ENCODE measurements around the gene ARHGAP23.
"Not testable (repeated sequence)": the region's sequence is repeated elsewhere in the genome, so short reads cannot be mapped to it uniquely, and the experiment has no call there.

ARHGAP23 gene

GRCh38 chr17:38492067-38493040 lies 64.1 kb downstream of the ARHGAP23 start:
- not testable (repeated sequence) for FAIRE-seq

- FAIRE-seq, result not testable (repeated sequence)
Measured at GRCh38 chr17:38494152-38494551, 65.9 kb downstream of the ARHGAP23 start.

GRCh38 chr17:38497656-38498055 lies 69.4 kb downstream of the ARHGAP23 start:
- FAIRE-seq, result not testable (repeated sequence)

GRCh38 chr17:38498353-38498752 lies 70.1 kb downstream of the ARHGAP23 start:
- no peak for FAIRE-seq

- not testable (repeated sequence) for FAIRE-seq
Measured at GRCh38 chr17:38499230-38499629, 71.0 kb downstream of the ARHGAP23 start.

- FAIRE-seq, result not testable (repeated sequence)
Measured at GRCh38 chr17:38501718-38502117, 73.5 kb downstream of the ARHGAP23 start.

- not testable (repeated sequence) for FAIRE-seq
Measured at GRCh38 chr17:38503286-38503913, 75.1 kb downstream of the ARHGAP23 start.

- FAIRE-seq, result no peak
Measured at GRCh38 chr17:38504216-38504615, 76.0 kb downstream of the ARHGAP23 start.

- no peak for FAIRE-seq
Measured at GRCh38 chr17:38507436-38507835, 79.2 kb downstream of the ARHGAP23 start.

- no peak for FAIRE-seq
Measured at GRCh38 chr17:38507921-38508569, 79.8 kb downstream of the ARHGAP23 start.

- FAIRE-seq, result no peak
Measured at GRCh38 chr17:38508570-38508950, 80.3 kb downstream of the ARHGAP23 start.

GRCh38 chr17:38508954-38509771 lies 80.9 kb downstream of the ARHGAP23 start:
- no peak for FAIRE-seq

GRCh38 chr17:38509772-38510420 lies 81.6 kb downstream of the ARHGAP23 start:
- FAIRE-seq, result no peak

- FAIRE-seq, result no peak
Measured at GRCh38 chr17:38510421-38511149, 82.3 kb downstream of the ARHGAP23 start.

GRCh38 chr17:38511150-38512108 lies 83.2 kb downstream of the ARHGAP23 start:
- no peak for FAIRE-seq

GRCh38 chr17:38512473-38513058 lies 84.3 kb downstream of the ARHGAP23 start:
- no peak for FAIRE-seq

- FAIRE-seq, result not testable (repeated sequence)
Measured at GRCh38 chr17:38526526-38526925, 98.3 kb downstream of the ARHGAP23 start.

- not testable (repeated sequence) for FAIRE-seq
Measured at GRCh38 chr17:38528141-38528540, 99.9 kb downstream of the ARHGAP23 start.

- not testable (repeated sequence) for FAIRE-seq
Measured at GRCh38 chr17:38530856-38531255, 102.6 kb downstream of the ARHGAP23 start.

- not testable (repeated sequence) for FAIRE-seq
Measured at GRCh38 chr17:38531761-38532160, 103.5 kb downstream of the ARHGAP23 start.

Data from G401.6 (cell line).